ENCODE data around the gene GPHB5. TPM values are rescaled to one million over a fixed set of nuclear protein-coding genes. Genes with fewer than 3 reads are reported as not detected.
A peak's percentile ranks its signal among the peaks of the same experiment; 100 is the strongest.
"Not testable (repeated sequence)": the region's sequence is repeated elsewhere in the genome, so short reads cannot be mapped to it uniquely, and the experiment has no call there.

Gene GPHB5, protein sequence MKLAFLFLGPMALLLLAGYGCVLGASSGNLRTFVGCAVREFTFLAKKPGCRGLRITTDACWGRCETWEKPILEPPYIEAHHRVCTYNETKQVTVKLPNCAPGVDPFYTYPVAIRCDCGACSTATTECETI
- not detected for polyA plus RNA-seq (ENCODE audit: insufficient read length in 10 of 10)
- long read RNA-seq, donor 1, result 0 reads
- long read RNA-seq, donor 2, result 0 reads
- long read RNA-seq, donor 3, result 0 reads
- long read RNA-seq, donor 4, result 0 reads
- long read RNA-seq, donor 5, result 0 reads
- long read RNA-seq, donor 6, result 0 reads
- long read RNA-seq, donor 7, result 0 reads
- long read RNA-seq, donor 8, result 0 reads
- long read RNA-seq, donor 9, result 0 reads

DNA sequence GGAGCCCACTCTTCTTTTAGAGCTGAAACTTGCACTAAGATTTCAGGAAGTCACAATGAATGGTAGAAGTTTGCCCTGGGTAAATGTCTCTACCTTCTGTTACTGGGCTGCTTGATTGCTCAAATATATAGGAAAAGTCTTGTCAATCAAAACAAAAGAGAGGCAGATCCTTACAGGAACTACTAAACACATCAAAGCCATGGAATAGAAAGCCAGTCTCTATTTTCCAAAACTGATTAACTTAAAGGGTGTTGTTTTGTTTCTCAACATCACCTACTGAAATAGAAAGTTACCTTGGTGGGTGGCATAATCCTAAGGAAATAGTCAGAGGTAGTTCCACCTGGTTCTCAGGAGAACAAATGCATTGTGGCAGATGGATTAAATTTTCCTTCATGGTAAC lies at the start of gene GPHB5:
Gene GPHB5, minus strand, starts transcription at position 101 of the 400 bp plus-strand sequence. CDS start 1,086 bp downstream, outside the sequence.
- DNase-seq, result no peak

DNA sequence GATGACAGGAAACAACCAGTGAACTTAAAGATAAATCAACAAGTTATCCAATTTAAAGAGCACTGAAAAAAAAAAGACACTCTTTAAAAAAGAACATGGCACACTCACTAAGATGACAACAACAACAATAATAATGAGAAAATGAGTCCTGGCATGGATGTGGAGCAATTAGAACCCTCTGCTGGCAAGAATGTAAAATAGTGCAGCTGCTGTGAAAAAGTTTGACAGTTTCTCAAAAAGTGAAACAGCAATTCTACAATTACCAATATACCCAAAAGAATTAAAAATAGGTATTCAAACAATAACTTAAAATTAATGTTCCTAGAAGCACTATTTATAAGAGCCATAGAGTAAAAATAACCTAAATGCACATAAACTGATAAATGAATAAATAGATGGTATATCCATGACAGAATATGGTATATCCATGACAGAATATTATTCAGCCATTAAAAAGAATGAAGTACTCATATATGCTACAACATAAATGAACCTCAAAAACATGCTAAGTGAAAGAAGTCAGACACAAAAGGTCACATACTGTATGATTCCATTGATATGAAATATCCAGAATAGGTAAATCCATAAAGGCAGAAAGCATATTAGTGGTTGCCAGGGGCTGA lies 49.1 kb upstream of the GPHB5 start:
- DNase-seq, result no peak

DNA sequence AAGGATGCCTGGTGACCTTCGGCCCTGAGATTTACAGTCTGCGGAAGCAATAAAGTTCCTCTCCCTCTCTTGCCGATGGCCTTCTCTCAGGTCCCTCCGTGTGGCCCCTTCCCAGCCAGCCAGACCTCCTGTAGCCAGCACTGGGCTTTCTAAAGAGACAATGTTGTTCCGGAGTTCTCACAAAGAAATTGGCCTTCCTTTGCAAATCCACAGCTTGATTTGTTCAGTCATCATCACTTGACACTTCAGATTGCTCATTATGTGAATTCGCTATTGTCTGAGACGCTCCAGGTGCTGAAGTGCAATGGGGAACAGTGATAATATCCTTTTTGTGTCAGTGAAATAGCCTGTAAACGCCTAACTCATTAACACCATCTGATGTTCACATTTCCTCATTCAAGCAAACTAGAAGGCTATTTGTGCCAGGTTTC lies 43.7 kb upstream of the GPHB5 start:
- no peak for DNase-seq

DNA sequence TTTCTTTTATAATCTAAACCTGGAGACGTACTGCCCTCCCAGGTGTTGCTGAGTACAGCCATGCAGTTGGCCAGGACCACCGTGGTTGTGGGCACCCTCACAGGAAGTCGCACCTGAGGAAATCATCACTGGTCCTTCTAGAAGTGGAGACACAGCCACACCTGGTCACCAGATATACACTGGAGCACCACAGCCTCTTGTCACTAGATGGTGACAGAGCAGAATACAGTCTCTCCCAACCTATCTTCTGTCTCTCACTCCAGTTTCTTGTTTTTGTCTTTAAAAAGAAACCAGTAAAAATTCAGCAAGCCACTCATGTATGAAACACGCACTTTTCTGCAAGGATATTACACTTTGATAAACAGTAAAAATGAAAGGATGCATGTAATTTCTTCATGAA lies 43.1 kb upstream of the GPHB5 start:
- no peak for DNase-seq

DNA sequence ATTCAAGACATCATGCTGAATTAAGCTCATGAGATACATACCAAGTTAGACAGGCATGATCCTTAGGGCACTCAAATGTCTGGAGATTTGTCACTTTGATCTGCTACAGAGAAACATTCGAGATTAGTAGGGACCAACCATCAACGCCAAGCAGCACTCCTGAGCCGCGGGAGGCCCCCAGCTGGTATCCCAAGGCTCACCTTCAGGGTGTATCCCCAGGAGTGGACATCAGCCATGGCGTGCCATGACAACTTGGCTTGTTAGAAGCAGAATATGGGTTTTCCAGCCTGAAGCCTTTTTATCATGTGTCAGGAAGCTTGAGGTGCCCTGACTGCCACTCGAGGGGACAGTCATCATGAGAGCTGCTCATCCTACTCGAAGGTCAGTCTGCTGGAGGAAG lies 39.1 kb upstream of the GPHB5 start:
- DNase-seq, result no peak

DNA sequence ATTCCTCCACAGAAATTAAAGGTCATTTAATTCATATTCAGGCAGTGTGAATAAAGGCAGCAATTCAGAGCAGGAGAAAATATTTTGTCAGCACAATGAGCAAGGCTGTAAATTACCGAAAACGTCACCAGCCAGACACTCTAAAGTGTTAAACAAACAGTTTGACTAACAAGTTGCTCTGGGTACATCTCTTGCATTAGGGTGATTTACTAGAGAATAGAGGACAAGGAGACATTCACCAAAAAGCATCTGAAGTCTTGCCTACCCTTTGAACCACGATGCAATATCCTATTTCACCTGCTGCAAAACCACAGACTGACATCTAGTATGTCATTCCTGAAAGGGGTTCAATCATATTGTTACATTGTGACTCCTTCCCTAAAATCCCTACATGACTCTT lies 27.1 kb upstream of the GPHB5 start:
- DNase-seq, result no peak

DNA sequence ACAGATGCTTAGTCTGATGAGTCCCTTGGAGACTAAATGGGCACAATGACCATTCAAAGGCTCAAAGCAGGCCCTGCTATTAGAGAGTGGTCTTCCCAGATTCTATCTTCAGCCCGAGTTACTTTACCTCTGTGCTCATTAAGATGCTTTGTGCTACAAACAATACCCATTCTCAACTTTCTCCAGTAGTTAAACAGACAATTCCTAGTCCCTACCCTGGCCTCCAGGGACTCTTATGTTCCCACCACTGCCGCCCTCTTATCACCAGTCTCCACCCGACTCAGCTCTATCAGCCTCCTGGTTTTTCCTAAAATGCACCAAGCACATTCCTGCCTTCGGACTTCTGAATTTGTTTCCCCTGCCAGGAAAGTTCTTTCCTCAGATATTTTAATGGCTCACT lies 25.6 kb upstream of the GPHB5 start:
- no peak for DNase-seq

DNA sequence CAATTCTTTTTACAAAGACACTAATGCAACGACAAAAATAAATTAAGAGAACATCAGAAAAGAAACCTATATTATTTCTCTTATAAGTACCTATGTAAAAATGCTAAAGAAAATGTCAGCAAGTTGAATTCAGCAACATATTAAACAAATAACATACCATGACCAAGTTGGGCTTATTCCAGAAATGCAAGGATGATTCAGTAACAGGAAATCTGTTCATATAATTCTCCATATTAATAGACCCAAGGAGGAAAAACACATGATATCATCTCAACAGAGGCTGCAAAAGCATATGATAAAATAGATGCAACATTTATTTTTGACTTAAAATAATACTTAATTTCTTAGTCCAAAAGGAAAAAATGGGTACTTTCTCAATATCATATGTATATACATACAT lies 25.1 kb upstream of the GPHB5 start:
- peak; percentile 15 to 59 (median 28) for DNase-seq

DNA sequence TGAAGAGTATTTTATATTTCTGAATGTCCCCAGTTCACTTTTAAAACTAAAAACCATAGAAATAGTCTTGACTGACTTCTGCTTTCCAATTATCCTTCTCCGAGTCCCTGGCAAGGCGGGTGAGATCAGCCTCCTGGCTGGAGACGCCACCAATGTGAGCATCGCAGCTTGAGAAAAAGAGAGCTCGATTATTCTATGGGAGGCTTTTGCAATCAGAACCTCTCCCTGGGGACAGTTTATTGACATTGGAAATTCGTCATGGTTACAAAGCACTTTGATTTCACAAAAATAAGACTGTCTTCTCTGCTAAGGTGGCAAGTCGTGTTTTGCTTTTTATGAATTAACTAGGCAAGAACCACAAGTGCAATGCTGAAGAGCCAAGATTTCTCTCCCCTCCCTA lies 23.6 kb upstream of the GPHB5 start:
- peak in 1 of 3 donors; percentile 15 for DNase-seq

DNA sequence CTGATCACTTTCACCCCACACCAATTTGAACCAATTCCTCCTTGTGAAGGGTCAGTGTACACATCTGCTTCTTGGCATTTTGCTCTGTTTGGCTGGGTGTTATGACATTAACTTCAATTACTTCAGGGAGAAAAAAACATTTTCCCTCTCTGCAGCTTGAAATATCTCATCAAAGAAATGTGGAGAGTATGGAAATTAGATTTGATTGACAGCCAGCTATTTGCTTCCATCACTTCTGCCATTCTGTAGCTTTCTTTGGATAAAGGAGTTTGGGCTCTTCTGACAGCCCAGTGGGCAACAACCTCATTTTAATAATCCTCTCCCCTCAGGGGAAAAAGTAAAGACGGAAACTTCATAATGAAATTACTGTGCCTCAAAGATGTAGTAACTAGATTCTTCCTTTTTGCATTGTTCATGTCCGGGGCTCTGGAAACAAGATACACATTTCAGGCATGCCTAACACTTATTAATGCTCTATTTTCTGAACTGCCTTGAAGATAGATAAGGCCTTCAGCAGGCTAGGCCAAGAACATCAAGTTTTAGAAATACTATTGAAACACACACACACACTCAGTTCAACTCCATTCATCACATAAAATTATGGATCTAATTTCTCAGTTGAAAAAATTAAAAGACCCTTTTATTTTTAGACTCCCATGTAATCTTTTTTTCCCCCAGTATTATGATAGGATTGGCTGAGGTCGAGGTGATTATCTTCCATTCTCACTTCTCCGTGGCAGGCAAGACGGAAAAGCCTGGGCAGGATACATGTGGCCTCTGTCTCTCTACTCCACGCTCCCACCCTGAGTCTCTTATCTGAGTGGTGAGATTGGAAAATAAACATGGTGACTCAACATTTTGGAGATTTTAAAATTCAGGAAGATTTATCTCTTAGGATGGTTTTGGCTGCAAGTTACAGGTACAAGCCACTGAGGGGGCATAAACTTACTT lies 10.3 kb upstream of the GPHB5 start:
- no peak for DNase-seq

DNA sequence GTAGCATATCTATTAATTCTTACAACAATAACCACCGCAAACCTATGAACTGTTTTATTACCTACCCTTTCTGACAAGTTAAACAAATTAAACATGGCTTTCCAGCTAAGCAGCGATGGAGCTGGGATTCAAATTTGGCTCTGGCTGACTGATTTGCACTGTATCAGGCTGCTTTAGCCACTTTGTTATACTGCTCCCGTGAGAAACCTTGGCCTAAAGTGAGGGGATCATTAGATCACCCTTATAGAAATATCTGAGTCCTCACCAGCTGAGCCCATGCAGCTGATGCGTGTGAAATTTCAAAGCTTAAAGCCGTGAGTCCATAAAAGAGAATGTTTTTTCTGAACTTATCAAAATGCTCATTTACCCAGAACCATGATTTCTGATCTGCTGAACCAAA lies 8.1 kb upstream of the GPHB5 start:
- DNase-seq, result no peak

DNA sequence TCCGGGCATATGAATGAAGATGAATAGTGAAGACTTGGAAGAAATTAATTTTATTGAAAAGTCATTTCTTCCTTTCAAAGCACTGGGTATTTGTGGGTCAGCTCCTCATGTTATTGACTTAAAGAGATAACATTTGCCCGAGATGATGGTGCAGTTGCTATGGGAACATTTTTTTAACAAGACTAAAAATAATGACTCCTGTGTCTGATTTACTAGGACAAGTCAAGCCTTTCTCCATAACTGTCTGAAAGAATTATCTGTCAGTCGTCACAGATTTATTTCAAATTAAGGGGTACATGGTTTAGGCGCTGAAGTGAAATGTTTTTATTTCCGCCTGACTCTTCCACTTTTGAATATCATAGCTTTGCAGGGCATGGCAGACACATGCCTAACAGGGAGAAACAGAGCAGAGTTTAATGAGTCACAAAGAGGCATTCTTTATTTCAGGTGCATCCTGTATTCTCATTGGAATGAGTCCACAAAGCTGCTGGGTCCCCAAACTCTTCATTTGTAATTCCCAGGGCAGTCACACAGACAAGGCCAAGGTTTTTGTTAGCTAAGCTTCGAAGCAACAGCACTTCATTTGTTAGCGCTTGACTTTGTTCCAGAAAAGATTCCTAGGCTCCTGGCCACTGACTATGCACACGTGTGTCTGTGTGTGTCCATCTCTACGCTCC lies 4.3 kb upstream of the GPHB5 start:
- DNase-seq, result peak; percentile 13 to 80 (median 42)

DNA sequence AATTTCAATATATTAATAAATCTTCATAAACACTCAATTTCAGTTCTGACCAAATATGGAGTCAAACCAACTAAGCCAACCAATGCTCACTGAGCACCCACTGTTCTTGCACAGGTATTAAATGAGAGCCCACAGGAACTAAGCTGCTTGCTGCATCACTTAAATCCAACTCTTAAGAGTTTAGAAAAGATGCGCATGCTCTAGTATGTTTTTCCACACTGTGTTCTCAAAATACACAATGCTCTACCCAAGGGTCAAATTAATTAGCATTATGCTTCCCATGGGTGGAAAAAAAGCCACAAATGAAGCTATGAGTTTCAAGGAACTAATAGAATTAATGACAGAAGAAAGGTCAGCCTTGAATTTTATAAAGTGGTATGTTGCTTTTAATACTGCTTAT lies 3.7 kb upstream of the GPHB5 start:
- no peak for DNase-seq

DNA sequence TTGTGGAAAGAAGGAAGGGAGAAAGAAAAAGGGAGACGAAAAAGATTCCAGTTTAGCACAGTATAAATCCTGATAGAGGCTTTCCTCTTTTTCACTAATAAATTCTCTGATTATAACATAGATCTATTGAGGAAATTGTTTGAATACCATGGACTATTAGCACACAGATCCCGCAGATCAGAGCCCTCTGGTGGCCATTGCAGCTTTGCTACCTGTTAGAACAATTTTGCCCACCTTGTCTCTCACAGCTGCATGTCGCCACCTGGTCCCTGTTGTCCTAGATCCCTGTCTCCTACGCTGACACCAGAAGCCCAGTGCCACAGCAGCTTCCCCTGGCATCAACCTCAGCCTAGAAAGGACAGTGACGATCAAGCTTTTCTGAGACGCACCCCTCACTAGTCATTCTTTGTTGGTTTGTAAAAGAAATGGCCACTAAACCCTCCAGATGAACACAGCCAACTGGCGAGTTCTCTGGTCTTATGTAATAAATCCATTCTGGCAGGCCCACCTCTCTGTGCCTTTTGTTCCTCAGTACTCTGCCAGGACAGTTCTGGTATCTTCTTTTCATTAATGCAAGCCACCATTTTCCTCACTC lies 9.9 kb downstream of the GPHB5 start:
- DNase-seq, result no peak

DNA sequence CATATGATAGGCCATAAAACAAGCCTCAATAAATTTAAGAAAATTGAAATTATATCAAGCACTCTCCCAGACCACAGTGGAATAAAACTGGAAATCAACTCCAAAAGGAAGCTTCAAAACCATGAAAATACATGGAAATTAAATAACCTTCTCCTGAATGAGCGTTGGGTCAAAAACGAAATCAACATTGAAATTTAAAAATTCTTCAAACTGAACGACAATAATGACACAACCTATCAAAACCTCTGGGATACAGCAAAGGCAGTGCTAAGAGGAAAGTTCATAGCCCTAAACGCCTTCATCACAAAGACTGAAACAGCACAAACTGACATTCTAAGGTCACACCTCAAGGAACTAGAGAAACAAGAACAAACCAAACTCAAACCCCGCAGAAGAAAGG lies 14.3 kb downstream of the GPHB5 start:
- DNase-seq, result not testable (repeated sequence)

DNA sequence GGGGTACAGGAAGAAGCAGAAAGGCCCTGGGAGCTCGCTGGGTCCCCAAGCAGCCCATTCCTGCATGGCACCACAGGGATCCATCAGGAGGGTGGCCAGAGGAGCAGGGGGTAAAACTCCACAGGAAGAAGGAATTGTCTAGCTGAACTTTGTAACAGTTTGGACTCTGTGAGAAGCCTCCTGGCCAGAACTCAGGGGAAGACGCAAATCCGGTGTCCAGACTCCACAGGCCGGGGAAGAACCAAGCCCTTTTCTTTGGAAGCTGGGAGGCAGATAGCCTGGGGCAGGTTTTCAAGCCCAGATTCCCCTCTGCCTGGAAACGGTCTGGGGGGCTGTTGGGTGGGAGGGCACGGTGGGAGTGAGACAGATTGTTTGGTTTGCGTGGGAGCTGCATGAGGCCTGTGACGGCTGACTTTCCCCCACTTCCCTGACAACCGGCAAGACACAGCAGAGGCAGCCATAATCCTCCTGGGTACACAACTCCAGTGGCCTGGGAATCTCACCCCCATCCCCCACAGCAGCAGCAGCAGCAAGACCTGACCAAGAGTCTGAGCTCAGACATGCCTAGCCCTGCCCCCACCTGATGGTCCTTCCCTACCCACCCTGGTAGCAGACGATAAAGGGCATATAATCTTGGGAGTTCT lies 16.7 kb downstream of the GPHB5 start:
- DNase-seq, result peak in 1 of 3 donors; percentile 53

DNA sequence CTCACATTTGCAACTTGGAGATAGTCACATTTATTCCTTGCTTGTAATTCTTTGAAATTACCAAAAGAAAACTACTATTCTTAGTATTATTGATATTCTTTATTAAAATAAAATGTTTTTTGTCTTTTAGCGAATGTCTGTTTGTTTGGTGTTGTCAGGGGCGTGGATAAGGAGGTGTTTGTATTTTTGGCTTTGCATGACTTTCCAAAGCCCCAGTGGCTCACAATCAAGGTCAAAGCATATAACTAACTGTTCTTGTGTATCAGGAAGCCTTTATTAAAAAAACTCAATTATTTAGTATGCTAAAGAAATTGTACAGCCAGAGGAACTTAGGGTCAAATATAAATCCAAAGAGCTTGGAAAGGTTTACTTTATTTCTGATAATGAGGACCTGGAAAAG lies 17.9 kb downstream of the GPHB5 start:
- DNase-seq, result no peak

DNA sequence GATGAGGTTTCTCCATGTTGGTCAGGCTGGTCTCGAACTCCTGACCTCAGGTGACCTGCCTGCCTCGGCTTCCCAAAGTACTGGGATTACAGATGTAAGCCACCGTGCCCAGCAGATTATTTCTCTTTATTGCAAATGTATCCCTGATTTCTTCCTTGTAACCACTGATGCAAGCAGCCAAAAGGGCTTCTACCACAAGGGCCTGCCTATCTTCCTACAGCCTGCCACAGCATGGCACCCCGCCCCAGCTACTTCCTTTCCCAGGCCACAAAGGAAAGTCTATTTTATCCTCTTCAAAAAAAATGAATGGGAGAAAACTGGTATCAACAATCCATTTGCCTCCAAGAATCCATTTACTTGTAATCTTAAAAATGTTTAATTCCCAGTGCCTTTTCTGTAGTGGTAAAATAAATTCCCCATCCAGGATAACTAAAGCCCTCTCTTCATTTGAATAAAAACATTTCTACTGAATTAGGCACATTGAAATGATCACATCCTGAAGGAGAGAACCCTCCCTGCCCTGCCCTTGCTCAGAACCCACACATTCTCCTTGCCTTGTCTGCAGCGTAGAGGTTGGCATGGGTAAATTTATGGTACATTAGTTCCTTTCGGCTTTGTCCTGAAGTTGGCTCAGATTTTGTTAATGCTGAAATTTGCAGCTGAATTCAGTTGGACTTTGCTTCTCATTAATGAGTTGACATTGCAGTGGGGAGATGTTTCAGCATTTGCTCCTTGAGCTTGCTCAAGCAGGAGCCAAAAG lies 19.2 kb downstream of the GPHB5 start:
- DNase-seq, result no peak

DNA sequence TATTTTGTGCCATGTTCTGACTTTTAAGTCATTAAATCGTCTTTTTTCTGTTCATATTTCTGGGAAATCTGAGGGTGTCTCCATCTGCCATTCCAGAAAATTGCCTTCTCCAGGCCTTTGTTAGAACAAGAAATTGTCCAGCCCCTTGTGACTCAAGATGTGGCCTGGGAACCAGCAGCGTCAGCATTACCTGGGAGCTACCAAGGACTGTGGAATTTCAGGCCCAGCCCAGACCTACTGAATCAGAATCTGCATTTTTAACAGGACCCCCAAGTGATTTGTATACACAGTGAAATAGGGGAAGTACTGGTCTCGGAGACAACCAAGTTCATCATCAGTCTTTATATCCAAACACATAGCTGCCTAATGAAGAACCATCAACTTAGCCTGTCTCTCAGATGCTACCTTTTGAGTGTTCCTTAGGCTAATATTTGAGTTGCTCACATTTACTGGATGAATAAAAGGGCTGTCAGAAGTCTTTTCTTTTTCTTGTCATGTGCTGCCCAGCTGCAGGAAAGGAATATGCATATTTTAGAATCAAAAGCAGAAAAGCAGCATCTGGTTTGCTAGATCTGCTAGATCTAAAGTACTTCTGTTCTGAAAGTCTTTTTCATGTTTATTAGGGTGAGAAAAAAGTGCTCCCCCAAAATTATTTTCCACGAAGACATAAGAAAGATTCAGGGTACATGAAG lies 21.2 kb downstream of the GPHB5 start:
- DNase-seq, result no peak
